Central memory CD4-positive, alpha-beta T cell (primary cell): ENCODE data around the gene FICD.
A peak's percentile ranks its signal among the peaks of the same experiment; 100 is the strongest.

Experiments used
- DNase-seq: peaks from one replicate; pipeline ENCODE4 v3.0.0; 2022

The FICD gene

DNA sequence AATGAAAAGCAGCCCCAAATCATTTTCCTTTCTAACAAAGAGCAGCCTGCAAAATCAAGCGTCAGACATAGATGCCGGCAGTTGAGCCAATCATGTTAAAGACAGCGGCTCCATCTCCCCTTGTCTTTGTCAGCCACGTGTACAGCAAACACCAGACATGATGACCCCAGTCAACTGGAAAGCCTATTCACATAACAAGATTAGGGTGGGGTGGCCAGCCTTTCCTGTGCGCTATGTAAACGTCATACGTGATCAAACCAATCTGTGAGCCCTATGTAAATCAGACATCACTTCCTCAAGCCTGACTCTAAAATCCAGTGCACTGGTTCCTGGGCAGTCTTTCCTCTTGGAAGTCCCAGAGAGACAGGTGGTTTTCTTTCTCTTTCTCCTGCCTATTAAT, 9.9 kb upstream of the FICD start:
- DNase-seq, result no peak

DNA sequence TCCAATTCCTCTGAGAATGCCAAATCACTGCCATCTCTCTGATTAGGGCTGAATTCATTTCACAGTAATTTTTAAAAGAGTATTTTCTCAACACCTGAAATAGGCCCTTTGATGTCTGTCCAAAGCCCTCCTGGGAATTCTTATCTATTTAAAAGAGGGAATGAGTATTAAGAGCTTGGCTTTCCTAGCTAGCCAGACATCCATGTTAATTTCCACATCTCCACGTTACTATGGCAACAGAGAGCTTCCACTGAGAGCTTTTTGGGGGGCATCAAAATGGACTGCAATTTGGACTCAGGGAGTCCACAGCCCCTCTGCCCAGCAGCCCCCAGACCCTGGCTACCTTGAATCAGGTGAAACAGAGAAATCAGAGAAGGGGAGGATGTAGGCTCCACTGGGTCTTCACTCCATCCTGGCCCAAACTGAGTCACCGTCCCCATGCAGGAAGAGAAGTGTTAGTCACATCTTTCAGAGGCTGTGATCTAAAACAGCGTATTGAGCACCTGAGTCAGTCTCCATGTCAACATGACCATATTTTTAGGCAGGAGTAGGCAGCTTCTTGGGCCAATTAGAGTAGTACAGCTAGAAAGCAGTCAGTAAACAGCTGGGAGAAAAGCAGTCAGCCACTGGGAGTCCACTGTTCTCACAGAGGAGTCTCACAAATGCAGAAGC, 7.0 kb upstream of the FICD start:
- no peak for DNase-seq

DNA sequence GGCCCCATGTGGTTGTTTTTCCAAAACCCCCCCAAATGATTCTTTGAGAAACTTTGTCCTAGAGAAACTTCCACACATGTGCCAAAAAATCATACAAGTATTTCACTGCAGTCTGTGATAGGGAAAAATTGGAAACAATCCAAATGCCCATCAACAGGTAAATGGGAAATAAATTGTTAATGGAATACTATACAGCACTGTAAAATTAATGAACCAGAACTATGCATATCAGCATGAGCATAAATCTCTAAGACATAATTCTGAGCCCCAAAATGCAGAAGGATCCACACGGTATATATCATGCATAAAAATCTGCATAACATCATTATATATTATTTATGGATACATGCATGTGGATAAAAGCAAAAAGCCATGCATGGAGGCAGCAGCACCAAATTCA, 5.3 kb upstream of the FICD start:
- DNase-seq, result no peak

DNA sequence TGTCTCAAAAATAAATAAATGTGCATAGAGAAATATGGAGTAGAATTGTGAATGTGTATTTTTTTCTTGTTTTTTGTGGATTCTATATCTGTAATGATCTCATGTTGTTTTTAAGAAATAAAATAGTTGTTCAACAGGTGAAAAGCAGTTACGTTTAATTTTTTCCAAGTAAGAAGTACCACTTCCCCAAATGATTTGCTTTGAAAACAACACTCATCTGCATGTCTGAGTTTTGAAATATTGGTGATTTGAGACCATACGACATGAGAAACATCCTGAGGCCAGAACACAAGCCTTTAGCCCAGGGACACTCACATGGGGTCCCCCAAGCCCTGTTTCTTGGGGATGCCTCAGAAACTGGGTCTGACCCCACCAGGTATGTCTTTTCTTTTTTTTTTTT, 4.2 kb upstream of the FICD start:
- no peak for DNase-seq

DNA sequence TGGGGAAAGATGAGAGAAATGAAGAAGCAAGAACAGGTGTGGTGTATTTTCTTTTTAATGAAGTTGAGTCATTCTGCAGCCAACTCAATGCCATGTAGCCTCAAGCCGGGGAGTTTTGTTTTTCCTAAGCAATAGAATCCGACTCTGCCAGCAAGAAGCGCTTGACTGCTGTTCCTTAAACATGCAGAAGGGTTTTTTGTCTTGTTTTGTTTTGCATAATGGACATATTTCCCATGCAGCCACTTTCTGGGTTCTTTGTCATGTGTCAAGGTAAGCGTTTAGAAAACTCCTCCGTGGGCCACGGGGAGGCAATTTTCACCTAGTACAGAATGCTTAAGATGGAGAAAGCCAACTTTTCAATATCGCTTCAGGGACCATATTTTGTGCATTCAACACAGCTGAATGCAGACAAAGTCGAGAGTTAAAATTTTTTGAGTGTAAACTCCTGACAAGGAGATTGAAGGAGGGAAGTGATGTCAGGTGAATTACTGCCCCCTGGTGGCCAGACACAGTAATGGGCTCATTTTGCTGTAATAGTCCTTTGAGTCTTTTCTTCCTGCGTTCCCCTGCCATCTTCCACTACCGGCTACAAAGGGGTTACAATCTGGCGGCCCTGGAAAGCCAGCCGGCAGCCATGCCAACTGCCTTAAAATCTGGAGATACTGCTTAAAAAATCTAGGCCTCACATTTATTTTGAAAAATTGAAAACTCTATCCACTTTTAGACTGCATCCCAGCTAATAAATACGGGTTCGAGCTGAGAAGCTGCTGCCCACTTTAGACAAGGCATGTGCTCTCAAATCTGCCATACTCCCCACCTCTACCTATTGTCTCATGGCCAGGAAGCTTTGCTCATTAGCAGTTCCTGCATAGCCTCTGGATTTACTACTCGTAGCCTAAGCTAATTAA, 3.2 kb upstream of the FICD start:
- peak; percentile 67 for DNase-seq

DNA sequence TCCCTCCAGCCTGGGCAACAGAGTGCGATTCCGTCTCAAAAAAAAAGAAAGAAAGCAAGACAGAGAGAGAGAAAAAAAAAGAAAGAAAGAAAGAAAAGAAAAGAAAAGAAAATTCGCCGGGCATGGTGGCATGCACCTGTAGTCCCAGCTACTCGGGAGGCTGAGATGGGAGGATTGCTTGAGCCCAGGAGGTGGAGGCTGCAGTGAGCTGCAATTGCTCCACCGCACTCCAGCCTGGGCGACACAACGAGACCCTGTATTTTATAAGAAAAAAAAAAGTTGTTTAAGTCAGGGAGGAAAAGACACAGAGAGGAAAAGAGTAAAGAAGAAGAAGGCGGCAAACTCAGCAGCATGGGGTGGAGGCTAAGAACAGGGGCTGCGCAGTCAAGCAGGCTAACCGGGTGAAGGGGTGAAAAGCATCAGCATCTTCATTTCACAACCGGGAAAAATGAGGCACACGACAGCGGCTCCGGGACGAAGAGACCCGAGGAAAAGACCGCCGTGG, 557 bp upstream of the FICD start:
- DNase-seq, result no peak

DNA sequence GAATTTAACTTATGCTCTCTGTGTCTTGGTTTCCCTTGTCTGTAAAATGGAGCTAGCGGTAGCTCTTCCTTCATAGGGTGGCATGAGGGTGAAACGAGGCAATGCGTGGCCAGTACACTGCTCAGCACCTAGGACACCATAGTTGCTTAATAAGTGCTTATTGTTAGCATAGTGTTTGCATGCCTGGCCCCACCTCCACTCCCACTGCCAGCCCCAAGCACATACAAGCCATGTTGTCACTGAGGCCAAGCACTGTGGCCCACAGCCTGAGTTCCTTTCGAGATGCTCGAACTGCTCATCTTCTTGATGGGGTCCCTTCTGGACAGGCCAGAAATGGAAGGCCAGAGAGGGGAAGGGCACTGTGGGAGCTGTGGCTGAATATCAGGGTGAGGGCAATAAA, 839 bp downstream of the FICD start:
- DNase-seq, result no peak

DNA sequence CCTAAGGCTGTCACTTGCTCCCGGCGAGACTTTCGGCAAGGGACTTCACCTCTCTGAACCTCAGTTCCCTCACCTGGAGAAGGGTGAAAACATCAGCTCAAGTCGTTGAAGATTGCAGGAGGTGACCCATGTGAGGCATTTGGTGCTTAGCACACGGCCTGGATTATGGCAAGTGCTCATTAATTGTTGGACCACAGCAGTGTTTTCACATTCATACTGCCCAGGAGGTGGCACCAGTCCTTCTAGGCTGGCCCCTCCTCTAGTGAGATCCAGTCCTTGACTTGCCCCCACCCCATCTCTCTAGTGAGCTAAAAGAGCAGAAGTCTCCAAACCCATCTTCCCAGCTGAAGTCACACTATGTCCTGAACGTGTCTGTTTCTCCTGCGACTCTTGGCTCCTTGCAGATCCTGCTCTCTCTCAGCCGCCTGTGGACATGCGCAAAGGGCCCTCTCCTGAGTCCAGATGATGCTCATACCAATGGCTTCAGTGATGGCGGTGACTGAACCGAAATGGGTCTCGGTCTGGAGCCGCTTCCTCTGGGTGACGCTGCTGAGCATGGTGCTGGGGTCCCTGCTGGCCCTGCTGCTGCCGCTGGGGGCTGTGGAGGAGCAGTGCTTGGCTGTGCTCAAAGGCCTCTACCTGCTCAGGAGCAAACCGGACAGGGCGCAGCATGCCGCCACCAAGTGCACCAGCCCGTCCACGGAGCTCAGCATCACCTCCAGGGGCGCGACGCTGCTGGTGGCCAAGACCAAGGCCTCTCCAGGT, 1.6 kb downstream of the FICD start:
- no peak for DNase-seq

DNA sequence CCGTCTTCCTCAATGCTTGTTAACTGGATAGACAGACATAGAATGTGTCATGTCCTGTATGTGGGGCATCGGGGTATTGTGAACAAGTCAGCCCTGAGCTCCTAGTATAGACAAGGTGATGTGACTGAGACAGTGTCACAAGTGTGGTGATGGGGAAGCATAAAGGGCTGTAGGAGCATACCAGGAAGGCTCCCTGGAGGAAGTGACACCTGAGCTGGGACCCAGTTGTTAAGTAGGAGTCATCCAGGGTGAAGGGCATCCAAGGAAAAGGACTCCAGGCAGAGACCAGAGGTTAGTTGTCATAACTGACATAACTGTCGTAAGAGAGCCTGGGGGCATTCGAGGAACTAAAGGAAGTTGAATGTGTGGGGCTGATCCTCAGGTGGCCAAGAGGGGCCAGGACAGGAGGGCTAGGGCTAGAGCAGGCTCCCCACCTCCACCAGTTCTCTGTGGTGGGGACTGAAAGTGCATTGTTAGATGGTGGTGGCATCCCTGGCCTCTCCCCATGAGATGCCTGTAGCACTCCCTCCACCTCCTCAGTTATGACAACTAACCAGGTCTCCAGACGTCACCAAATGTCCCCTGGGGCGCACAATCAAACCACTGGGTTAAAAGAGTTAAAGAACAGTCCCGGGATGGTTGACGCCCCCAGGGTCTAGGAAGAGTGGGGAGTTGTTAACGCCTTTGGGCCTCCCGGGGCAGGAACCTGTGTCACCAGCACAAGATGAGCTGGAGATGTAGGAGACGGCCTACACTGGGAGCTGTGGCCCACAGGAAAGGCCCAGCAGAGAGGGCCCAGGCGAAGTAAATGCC, 2.4 kb downstream of the FICD start:
- no peak for DNase-seq

DNA sequence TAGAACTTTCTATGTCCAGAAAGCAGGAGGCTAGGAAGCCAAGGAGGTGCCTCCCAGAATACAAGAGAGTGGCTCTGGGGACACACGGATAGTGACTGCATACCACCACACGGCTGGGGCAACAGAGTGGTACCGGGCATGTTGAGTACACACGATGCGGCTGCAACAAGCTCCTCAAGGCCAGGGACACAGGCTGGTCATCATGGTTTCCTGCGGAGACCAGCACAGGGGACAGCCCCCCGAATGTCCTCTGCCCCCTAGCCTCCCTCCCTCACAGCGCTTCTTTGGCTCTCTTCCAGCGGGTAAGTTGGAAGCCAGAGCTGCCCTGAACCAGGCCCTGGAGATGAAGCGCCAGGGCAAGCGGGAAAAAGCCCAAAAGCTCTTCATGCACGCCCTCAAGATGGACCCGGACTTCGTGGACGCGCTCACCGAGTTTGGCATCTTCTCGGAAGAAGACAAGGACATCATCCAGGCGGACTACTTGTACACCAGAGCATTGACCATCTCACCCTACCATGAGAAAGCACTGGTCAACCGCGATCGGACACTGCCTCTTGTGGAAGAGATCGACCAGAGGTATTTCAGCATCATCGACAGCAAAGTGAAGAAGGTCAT, 3.1 kb downstream of the FICD start:
- no peak for DNase-seq

DNA sequence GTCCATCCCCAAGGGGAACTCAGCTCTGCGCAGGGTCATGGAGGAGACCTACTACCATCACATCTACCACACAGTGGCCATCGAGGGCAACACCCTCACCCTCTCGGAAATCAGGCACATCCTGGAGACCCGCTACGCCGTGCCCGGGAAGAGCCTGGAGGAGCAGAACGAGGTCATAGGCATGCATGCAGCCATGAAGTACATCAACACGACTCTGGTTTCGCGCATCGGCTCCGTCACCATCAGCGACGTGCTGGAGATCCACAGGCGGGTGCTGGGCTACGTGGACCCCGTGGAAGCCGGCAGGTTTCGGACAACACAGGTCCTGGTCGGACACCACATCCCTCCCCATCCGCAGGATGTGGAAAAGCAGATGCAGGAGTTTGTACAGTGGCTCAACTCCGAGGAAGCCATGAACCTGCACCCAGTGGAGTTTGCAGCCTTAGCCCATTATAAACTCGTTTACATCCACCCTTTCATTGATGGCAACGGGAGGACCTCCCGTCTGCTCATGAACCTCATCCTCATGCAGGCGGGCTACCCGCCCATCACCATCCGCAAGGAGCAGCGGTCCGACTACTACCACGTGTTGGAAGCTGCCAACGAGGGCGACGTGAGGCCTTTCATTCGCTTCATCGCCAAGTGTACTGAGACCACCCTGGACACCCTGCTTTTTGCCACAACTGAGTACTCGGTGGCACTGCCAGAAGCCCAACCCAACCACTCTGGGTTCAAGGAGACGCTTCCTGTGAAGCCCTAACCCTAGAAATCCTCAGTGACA, 3.8 kb downstream of the FICD start:
- no peak for DNase-seq

DNA sequence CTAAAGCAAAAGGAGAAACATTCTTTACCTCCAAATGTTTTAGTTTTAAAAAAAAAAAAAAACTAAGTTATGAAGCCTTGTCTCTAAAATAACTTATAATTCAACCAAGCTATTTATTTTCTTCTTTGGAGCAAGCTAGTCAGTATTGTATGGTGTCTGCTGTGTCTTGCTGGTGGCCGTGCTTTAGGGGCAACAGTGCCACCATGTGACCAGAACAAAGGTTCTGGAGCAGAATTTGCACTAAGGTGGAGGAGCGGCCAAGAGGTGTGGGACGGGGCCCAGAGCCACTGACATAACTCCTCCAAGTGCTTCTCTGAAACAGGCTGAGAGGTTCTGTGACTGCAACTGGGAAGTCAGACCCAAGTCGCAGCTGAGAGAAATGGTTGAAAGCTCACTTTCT, 4.5 kb downstream of the FICD start:
- no peak for DNase-seq

DNA sequence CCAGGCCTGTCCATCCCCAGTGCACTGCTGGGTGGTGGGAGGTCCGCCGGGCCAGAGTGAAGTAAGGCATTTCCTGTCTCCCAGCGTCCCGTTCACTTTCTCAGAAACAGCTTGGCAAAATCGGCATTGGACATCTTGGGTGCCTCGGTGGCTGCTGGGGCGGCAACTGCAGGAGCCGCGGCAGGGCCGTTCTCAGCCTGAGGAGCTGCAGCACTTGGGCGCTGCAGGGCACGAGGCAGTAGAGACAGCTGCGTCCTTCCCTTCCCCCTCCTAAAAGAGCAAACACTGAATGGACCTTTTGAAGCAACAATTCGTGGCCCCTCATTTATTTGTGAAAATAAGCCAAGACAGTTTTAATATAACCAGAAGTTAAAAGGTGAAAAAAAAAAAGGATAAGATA, 8.3 kb downstream of the FICD start:
- no peak for DNase-seq

DNA sequence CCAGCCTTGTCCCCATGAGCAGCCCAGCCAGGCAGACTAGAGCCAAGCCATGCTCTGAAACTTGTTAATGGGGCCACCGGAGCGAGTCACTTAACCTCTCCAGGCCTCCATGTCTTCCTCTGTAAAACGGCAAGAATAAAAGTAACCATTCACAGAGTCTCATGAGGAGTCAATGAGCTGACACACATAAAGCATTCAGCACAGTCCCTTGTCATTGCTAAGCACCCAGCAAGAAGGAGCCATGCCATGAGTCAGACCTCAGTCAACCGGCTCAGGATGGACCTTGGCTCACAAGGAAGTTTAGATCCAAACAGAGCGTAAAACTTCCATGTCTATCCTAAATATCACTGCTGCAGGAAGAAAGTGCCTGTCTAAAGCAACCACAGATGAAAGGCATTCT, 10.6 kb downstream of the FICD start:
- DNase-seq, result no peak

DNA sequence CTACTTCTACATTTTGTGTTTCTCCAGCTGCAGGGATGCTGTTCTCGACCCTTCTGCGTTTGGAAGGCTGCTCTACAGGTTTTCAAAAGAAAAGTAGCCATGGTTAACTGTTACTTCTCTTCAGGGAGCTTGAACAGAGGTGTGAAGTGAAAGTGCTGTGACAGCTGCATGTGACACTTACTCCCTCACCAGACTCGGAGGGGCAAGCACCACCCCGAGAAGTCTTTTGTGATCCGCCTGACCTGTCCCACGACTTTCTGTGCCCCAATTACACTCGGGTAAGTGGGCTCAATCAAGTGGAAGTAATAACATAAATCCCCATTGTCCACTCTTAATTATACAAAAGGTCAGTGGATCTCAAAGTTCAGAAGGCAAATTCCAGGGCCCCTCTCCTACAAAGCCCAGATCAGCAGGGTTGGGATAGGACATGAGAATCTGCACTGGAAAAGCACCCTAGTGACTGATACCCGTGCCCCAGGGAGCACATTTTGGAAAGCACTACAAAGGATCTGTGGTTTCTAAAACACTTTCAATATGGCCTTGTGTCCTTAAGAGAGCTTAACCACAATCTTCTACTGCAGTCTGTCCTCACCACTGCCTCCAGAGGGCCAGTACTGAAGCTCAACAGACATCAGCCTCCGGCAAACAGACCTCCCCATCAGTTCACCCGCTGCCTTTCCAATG, 11.5 kb downstream of the FICD start:
- no peak for DNase-seq

DNA sequence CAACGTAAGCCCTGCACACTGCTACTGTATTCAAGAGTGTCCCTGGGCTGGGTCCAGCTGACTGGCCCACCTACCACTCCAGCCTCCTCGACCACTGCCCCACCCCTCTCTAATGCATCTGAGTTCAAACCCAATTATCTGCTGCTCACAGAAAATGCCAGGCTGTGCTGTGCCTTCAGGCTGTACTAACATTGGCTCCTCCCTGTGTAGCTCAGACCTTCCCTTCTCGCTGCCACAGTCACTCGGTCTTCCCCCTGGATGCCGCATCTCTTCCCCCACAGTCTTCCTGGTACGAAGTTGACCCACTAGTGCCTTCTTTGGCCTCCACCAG, 12.1 kb downstream of the FICD start:
- DNase-seq, result no peak

DNA sequence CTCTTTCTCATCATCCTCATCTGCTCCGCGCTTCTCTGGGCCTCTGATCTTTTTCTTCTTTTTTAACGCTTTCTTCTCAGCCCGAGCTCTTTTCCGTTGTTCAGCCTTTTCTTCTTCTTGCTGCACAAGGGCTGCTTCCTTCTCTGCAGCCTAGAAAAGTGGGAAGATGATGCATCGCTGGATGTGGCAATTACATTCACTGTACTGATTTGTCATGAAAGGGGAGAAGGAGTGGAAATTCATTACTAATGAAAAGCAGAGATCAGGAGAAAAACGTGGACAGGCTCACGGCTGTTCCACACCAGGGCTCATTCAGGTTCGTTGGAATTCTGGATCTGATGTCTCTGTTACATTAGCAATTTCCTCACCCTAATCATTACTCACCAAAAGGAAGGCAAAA, 15.1 kb downstream of the FICD start:
- DNase-seq, result no peak

DNA sequence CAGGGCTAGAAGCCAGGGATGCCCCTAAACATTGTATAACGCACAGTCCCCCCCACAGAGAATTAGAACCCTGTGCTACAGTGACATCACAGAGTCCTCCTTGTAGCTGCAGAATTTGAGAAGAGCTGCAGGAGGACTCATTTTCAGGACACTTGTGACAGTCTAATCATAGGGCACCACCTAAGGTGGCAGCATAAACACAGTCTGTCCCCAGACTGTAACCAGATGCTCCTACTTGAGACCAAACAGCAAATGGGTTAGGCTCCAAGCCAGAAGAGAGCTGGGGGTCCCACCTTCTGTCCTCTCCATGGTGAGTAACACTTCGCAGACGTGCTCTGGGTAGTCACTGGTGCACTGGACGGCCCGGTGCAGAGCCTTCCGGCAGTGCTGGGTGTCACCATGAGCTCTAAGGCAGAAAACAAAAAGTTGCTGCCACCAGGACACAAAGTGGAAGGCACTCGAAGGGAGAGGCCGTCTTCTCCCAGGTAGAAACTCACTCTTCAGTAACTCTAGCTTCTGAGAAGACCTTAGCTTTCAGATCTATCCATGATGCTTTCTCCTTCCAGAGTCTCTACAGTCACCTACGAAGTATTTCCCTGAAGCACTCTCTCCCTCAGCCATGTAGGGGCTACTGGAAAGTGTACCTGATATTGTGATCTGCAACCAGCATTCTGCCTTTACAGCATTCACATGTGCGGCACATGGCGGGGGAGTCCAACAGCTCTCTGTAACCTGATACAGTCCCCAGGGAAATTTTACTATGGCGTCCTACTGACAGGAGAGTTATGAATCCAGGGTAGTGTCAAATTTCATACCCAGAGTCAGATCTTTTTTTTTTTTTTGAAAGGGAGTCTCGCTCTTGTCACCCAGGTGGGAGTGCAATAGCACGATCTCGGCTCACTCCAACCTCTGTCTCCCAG, 17.1 kb downstream of the FICD start:
- DNase-seq, result no peak

DNA sequence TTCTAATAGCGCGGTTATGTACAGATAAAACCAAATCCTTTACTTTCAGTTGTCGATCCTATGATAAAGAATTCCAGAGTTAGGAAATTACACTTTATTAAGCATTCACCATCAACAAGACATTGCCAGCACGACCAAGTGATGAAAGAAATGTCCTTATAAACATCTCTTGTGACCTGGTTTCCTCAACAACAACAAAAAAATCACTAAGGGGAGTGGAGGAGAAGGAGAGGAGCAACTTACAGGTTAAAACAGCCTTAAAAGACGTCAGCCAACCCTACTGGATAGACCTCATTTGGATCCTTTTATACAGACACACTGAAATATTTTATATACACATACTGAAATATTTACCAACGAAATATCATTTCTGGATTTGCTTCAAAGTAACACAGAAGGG, 23.1 kb downstream of the FICD start:
- DNase-seq, result no peak
